GM23248 (cell line): ENCODE measurements around the gene RAB30.
"Not testable (repeated sequence)": the region's sequence is repeated elsewhere in the genome, so short reads cannot be mapped to it uniquely, and the experiment has no call there.

Experiments used
- EZH2 ChIP-seq: fragments of 200-600 bp; sonication (generic); IDR thresholded peaks from 2 replicates; pipeline ENCODE4 v1.6.1; 2018; ENCODE audit warnings: antibody characterized with exemption, mild to moderate bottlenecking; ENCODE audit not compliant: insufficient read depth, poor library complexity, severe bottlenecking
- EZH2phosphoT487 ChIP-seq: fragments of 200-600 bp; sonication (generic); IDR thresholded peaks from 2 replicates; pipeline ENCODE4 v1.6.1; 2018; ENCODE audit warnings: antibody characterized with exemption, moderate library complexity, mild to moderate bottlenecking, low read depth; ENCODE audit not compliant: insufficient read depth

DNA sequence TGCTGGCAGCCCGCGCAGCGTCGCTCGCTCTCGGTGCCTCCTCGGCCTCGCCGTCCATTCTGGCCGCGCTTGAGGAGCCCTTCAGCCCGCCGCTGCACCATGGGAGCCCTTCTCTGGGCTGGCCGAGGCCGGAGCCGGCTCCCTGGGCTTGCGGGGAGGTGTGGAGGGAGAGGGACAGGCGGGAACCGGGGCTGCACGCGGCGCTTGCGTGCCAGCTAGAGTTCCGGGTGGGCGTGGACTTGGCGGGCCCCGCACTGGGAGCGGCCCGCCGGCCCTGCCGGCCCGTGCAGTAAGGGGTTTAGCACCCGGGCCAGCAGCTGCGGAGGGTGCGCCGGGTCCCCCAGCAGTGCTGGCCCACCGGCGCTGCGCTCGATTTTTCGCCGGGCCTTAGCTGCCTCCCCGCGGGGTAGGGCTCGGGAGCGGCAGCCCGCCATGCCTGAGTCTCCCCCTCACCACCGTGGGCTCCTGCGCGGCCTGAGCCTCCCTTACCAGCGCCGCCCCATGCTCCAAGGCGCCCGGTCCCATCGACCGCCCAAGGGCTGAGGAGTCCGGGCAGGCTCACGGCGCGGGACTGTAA, 101.1 kb downstream of the RAB30 start:
- TF ChIP-seq EZH2, EZH2phosphoT487: not testable (repeated sequence)
